Fibroblast of lung (primary cell): ENCODE measurements around the gene TTC9B. TPM values are rescaled to one million over a fixed set of nuclear protein-coding genes. Genes with fewer than 3 reads are reported as not detected.

Experiments used
- DNase-seq, 2 donors: peaks; one replicate each; pipeline versions ENCODE4 v3.0.0 to v3.0.0-alpha.2; 2010; ENCODE audit warnings: low read depth in 2 of 2
- H2AFZ ChIP-seq: 2 replicates; pipeline ENCODE4 v1.5.1; 2012; ENCODE audit warnings: low read length, control low read depth, inconsistent platforms
- H3K27ac ChIP-seq: 2 replicates; pipeline ENCODE4 v1.5.1; 2011; ENCODE audit warnings: low read length, control low read depth; ENCODE audit not compliant: insufficient read depth
- H3K27me3 ChIP-seq: 2 replicates; pipeline ENCODE4 v1.5.1; 2011; ENCODE audit warnings: mild to moderate bottlenecking, low read length; ENCODE audit not compliant: control insufficient read depth, insufficient read depth
- H3K36me3 ChIP-seq: 2 replicates; pipeline ENCODE4 v1.5.1; 2011; ENCODE audit warnings: low read length; ENCODE audit not compliant: control insufficient read depth, insufficient read depth
- H3K4me1 ChIP-seq: 2 replicates; pipeline ENCODE4 v1.5.1; 2011; ENCODE audit warnings: low read length; ENCODE audit not compliant: control insufficient read depth, insufficient read depth; ENCODE audit errors: extremely low read depth
- H3K4me2 ChIP-seq: 2 replicates; pipeline ENCODE4 v1.5.1; 2011; ENCODE audit warnings: low read length, control low read depth; ENCODE audit not compliant: insufficient read depth; ENCODE audit errors: extremely low read depth
- H3K4me3 ChIP-seq, 4 experiments: fragments of 200-600 bp in 1 of 4; sonication (generic) in 1 of 4; replicated peaks in 1 of 4; 2 replicates each; pipeline ENCODE4 v1.5.1; 2011 to 2016; ENCODE audit warnings: low read length in 4 of 4, low read depth in 3 of 4, mild to moderate bottlenecking in 3 of 4, control low read depth in 2 of 4, inconsistent platforms in 1 of 4, mixed read lengths in 1 of 4; ENCODE audit not compliant: insufficient read depth in 1 of 4; ENCODE audit errors: control extremely low read depth in 1 of 4
- H3K79me2 ChIP-seq: 2 replicates; pipeline ENCODE4 v1.5.1; 2012; ENCODE audit warnings: mild to moderate bottlenecking, low read length, inconsistent platforms; ENCODE audit not compliant: control insufficient read depth, insufficient read depth
- H3K9ac ChIP-seq: 2 replicates; pipeline ENCODE4 v1.5.1; 2011; ENCODE audit warnings: mild to moderate bottlenecking, low read length, control low read depth; ENCODE audit not compliant: insufficient read depth
- H3K9me3 ChIP-seq: 2 replicates; pipeline ENCODE4 v1.5.1; 2012; ENCODE audit warnings: low read depth, low read length; ENCODE audit not compliant: control insufficient read depth, insufficient read depth
- H4K20me1 ChIP-seq: 2 replicates; pipeline ENCODE4 v1.5.1; 2011; ENCODE audit warnings: low read length; ENCODE audit not compliant: control insufficient read depth, insufficient read depth; ENCODE audit errors: extremely low read depth
- EZH2 ChIP-seq: IDR thresholded peaks from 2 replicates; pipeline ENCODE4 v1.5.1; 2012; ENCODE audit warnings: low read length, control low read depth, mild to moderate bottlenecking; ENCODE audit errors: missing control alignments
- polyA plus RNA-seq, 2 donors: library from polyadenylated mRNA; depleted of rRNA in 1 of 2; stranded (reverse) in 1 of 2; unstranded in 1 of 2; fragments of >200 nt; gene quantifications; 2 replicates each; pipeline ENCODE4 v1.2.1, GENCODE V29; 2011 to 2012; ENCODE audit warnings: missing spikeins in 1 of 2
- total RNA-seq: library from RNA; depleted of rRNA; stranded (reverse); fragments of >200 nt; gene quantifications from 2 replicates; pipeline ENCODE4 v1.2.1, GENCODE V29; 2014
- TF ChIP-seq, protein P1 (sequence below), 2 donors: IDR thresholded peaks in 1 of 2; conservative IDR thresholded peaks in 1 of 2; 1 replicate in 1 of 2; 2 replicates in 1 of 2; pipeline ENCODE4 v1.5.1; 2011 to 2012; ENCODE audit warnings: low read length in 2 of 2, control low read depth in 1 of 2, inconsistent platforms in 1 of 2, low read depth in 1 of 2, mild to moderate bottlenecking in 1 of 2

Gene TTC9B
- total and polyA plus RNA-seq, 2 donors (not counting 1 experiment from before 2014, with no cell fraction given), result not detected

DNA sequence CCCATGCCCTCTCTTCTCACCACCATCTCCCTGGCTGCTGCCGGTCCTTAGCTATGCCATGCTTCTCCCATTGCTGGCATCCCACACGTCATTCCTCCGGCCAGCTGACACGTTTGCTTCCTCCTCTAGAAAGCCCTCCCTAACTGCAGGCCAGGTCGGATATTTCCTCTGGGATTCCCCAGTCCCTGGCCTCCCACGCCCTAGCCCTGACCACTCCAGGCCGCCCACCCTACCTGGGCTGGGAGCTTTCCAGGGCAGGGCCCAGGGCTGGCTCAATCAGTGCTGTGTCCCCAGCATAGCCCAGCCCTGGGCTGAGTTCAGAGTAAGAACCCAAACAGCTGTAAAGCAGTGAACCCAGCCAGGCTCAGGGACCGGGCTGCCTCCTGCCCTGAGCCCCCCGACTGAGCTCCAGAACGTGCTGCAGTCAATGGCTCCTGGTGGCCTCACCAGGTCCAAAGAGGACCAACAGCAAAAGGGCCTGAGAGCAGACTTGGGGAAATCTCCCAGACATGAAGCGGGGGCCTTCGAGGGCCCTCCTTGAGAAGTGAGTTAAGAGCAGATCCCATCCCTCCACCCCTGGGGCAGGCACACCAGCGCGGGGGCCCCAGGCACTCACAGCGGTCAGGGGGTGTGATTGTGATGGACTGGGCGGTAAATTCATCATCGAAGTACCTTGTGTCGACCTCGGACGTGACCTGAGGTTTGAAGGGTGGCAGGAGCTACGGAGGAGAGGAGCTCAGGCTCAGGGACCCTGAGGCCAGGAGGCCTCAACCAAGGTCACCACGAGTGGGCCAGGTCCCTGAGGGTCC, 16.4 kb upstream of the TTC9B start:
- H3K79me2 ChIP-seq, result no peaks in the 10 kb centered on the region
- no peaks in the 10 kb centered on the region for H4K20me1 ChIP-seq
- no peak overlapping the region for H3K4me2 ChIP-seq
- DNase-seq, result no peak
- H3K36me3 ChIP-seq, result peaks cover 15% of the 10 kb centered on the region
- no peaks in the 10 kb centered on the region for H3K9me3 ChIP-seq
- no peaks in the 10 kb centered on the region for H3K27me3 ChIP-seq
- peaks cover 8% of the 10 kb centered on the region for H3K4me1 ChIP-seq
- H3K4me3 ChIP-seq, result no peak overlapping the region
- TF ChIP-seq, protein P1, sequence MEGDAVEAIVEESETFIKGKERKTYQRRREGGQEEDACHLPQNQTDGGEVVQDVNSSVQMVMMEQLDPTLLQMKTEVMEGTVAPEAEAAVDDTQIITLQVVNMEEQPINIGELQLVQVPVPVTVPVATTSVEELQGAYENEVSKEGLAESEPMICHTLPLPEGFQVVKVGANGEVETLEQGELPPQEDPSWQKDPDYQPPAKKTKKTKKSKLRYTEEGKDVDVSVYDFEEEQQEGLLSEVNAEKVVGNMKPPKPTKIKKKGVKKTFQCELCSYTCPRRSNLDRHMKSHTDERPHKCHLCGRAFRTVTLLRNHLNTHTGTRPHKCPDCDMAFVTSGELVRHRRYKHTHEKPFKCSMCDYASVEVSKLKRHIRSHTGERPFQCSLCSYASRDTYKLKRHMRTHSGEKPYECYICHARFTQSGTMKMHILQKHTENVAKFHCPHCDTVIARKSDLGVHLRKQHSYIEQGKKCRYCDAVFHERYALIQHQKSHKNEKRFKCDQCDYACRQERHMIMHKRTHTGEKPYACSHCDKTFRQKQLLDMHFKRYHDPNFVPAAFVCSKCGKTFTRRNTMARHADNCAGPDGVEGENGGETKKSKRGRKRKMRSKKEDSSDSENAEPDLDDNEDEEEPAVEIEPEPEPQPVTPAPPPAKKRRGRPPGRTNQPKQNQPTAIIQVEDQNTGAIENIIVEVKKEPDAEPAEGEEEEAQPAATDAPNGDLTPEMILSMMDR (conservative IDR thresholded peaks at IDR 0.05 in 1 of 2, IDR thresholded peaks at IDR 0.05 in 1 of 2; ENCODE audit: low read depth in 1 of 2, low read length in 2 of 2), result no peak
- no peak for TF ChIP-seq EZH2
- H3K9ac ChIP-seq, result no peak overlapping the region
- H2AFZ ChIP-seq, result no peak overlapping the region
- no peak overlapping the region for H3K27ac ChIP-seq

DNA sequence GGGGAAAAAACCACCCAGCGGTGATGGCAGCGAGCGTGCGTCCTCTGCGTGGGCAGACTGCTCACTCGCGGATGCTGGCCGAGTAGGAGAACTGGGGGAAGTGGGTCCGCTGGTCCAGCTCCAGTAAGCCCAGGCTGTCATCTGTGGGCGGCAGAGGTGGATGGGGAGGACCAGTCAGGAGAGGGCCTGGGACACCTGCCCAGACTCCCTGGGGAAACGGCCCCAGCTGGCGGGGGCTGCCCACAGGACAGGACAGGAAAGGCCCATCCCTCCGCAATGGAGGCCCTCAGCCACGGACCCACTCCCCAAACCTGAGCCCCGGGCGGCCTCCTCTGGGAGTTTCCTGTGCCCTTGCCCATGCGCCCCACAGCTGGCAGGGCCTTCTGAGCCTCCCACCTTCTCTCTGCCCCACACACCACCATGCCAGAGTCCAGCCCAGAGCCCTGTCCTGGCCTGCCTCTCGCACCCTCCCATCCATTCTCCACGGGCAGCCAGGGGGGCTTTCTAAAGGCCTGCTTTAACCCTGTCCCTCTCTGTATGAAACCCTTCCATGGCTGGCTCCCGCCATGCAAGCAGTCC, 15.7 kb upstream of the TTC9B start:
- Histone ChIP-seq H3K79me2 (no peaks in the 10 kb centered on the region), H4K20me1 (no peaks in the 10 kb centered on the region), H3K9ac (no peak overlapping the region), H3K9me3 (no peaks in the 10 kb centered on the region), H3K27ac (no peak overlapping the region), H3K4me2 (no peak overlapping the region), H3K4me1 (peaks cover 8% of the 10 kb centered on the region), H3K4me3 (no peak overlapping the region), H2AFZ (no peak overlapping the region), H3K27me3 (no peaks in the 10 kb centered on the region), H3K36me3 (peaks cover 10% of the 10 kb centered on the region)
- DNase-seq, result no peak
- TF ChIP-seq, protein P1 (conservative IDR thresholded peaks at IDR 0.05 in 1 of 2, IDR thresholded peaks at IDR 0.05 in 1 of 2; ENCODE audit: low read depth in 1 of 2, low read length in 2 of 2), result no peak
- no peak for TF ChIP-seq EZH2

DNA sequence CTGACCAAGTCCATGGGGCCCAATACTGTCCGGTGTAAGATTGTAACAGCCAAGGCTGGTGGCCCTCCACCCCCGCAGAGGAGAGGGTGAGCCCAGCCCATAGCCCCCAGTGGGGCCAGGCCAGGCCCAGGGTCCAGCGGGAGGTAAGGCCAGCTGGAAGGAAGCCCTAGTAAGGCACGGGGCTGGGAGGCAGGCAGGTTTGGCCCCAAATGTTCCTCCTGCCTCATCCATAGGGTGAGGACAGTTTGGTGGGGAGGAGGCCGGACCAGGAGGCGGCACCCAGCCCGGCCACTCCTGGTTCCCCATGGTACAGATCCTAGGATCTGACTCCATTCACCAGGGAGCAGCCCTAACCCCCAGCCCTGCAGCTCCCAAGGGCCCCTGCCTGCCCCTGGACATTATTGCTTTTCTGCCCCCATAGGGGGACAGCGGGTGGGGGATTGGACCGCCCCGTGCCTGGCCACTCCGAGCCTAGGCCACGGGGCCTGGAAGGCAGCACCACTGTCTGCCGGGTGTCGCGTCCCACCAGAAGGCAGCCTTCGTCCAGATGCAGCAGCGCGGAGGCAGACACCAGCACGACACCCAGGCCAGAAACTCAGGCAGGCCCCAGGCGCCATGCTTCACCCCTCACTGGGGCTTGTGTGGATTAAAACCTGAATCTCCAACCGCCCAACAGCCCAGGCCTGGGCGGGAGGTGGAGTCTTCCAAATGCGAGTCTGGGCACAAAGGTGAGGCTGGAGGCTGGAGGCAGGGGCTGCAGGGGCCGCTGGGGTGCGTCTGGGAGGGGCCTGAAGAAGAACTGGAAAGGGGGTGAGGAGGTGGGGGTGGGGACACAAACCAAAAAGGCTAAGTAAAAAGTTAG, 15.0 kb upstream of the TTC9B start:
- Histone ChIP-seq H2AFZ (no peak overlapping the region), H3K79me2 (no peaks in the 10 kb centered on the region), H3K9me3 (no peaks in the 10 kb centered on the region), H3K4me3 (no peak overlapping the region), H3K4me1 (peaks cover 8% of the 10 kb centered on the region), H3K36me3 (peaks cover 10% of the 10 kb centered on the region), H4K20me1 (no peaks in the 10 kb centered on the region), H3K27ac (no peak overlapping the region), H3K9ac (no peak overlapping the region), H3K4me2 (no peak overlapping the region), H3K27me3 (no peaks in the 10 kb centered on the region)
- no peak for DNase-seq
- no peak for TF ChIP-seq EZH2
- TF ChIP-seq, protein P1 (conservative IDR thresholded peaks at IDR 0.05 in 1 of 2, IDR thresholded peaks at IDR 0.05 in 1 of 2; ENCODE audit: low read depth in 1 of 2, low read length in 2 of 2), result no peak
